Gastroesophageal sphincter (tissue), 3 donors: ENCODE data around the gene HOXA4.

ENCODE experiments used
- EP300 ChIP-seq: sonication (generic); formaldehyde crosslinking; IDR thresholded peaks from one replicate; pipeline ENCODE4 v1.6.1; 2017; ENCODE audit warnings: antibody characterized with exemption, mild to moderate bottlenecking
- POLR2A ChIP-seq, 2 donors: fragments of 450-650 bp; IDR thresholded peaks; one replicate each; pipeline ENCODE4 v1.6.1; 2017; ENCODE audit warnings: antibody characterized with exemption in 2 of 2, mild to moderate bottlenecking in 2 of 2, moderate library complexity in 1 of 2
- POLR2AphosphoS5 ChIP-seq: sonication (generic); formaldehyde crosslinking; IDR thresholded peaks from one replicate; pipeline ENCODE4 v1.6.1; 2017; ENCODE audit warnings: antibody characterized with exemption
- TF ChIP-seq, protein P1 (sequence below), 4 experiments: fragments of 200-600 bp in 2 of 4; fragments of 450-650 bp in 2 of 4; sonication (generic) in 1 of 4; IDR thresholded peaks; one replicate each; pipeline ENCODE4 v1.5.1; 2017 to 2019; ENCODE audit warnings: antibody characterized with exemption in 4 of 4, mild to moderate bottlenecking in 2 of 4, moderate library complexity in 2 of 4

- TF ChIP-seq, protein P1, sequence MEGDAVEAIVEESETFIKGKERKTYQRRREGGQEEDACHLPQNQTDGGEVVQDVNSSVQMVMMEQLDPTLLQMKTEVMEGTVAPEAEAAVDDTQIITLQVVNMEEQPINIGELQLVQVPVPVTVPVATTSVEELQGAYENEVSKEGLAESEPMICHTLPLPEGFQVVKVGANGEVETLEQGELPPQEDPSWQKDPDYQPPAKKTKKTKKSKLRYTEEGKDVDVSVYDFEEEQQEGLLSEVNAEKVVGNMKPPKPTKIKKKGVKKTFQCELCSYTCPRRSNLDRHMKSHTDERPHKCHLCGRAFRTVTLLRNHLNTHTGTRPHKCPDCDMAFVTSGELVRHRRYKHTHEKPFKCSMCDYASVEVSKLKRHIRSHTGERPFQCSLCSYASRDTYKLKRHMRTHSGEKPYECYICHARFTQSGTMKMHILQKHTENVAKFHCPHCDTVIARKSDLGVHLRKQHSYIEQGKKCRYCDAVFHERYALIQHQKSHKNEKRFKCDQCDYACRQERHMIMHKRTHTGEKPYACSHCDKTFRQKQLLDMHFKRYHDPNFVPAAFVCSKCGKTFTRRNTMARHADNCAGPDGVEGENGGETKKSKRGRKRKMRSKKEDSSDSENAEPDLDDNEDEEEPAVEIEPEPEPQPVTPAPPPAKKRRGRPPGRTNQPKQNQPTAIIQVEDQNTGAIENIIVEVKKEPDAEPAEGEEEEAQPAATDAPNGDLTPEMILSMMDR (IDR thresholded peaks at IDR 0.05): no peak
- no peak for TF ChIP-seq POLR2A (IDR thresholded peaks at IDR 0.05)
- no peak for TF ChIP-seq EP300
- TF ChIP-seq POLR2AphosphoS5: no peak
Observed at GRCh38 chr7:27151341-27151930, 20.9 kb upstream of the HOXA4 start.
